Skin epidermis (tissue), 12 donors: ENCODE results near the gene IFITM2.
A peak's percentile ranks its signal among the peaks of the same experiment; 100 is the strongest.

Source experiments
- H3K27ac ChIP-seq, 21 experiments: fragments of 200-600 bp; sonication (generic) in 11 of 21; one replicate each; pipeline ENCODE4 v1.5.0; 2020; ENCODE audit warnings: mild to moderate bottlenecking in 3 of 21, inconsistent platforms in 2 of 21, moderate library complexity in 2 of 21
- H3K4me3 ChIP-seq, 7 experiments: fragments of 200-600 bp; sonication (generic) in 2 of 7; one replicate each; pipeline ENCODE4 v1.5.0; 2020; ENCODE audit warnings: inconsistent platforms in 2 of 7, mild to moderate bottlenecking in 2 of 7, moderate library complexity in 1 of 7

The IFITM2 gene

GRCh38 chr11:304915-305843 lies 2.4 kb upstream of the IFITM2 start:
- Histone ChIP-seq H3K27ac (no peak overlapping the region), H3K4me3 (no peak overlapping the region)

GRCh38 chr11:305844-306211 lies 1.8 kb upstream of the IFITM2 start:
- Histone ChIP-seq H3K4me3 (no peak overlapping the region), H3K27ac (peak overlapping the region in 8 of 21 experiments; percentile 35 to 87 (median 72))

- Histone ChIP-seq H3K4me3 (no peak overlapping the region), H3K27ac (peak overlapping the region in 19 of 21 experiments; percentile 62 to 93 (median 82))
These were observed 808 bp upstream of the IFITM2 start for GRCh38 chr11:306645-307371.

GRCh38 chr11:308740-309665 lies 1.4 kb downstream of the IFITM2 start:
- Histone ChIP-seq H3K4me3 (peak overlapping the region; percentile 25 to 52 (median 38)), H3K27ac (peak overlapping the region in 20 of 21 experiments; percentile 25 to 93 (median 82))

GRCh38 chr11:309979-310572 lies 2.5 kb downstream of the IFITM2 start:
- peak overlapping the region in 20 of 21 experiments; percentile 18 to 93 (median 82) for H3K27ac ChIP-seq
- peak overlapping the region; percentile 20 to 52 (median 38) for H3K4me3 ChIP-seq

- peak overlapping the region in 19 of 21 experiments; percentile 65 to 98 (median 86) for H3K27ac ChIP-seq
- H3K4me3 ChIP-seq = peak overlapping the region in 4 of 7 experiments; percentile 22 to 60 (median 28)
These were observed 3.6 kb downstream of the IFITM2 start for GRCh38 chr11:311013-311748.

GRCh38 chr11:312092-312816 lies 4.6 kb downstream of the IFITM2 start:
- Histone ChIP-seq H3K27ac (peak overlapping the region; percentile 4 to 98 (median 86)), H3K4me3 (peak overlapping the region in 4 of 7 experiments; percentile 3 to 60 (median 28))

GRCh38 chr11:313304-313786 lies 5.7 kb downstream of the IFITM2 start:
- peak overlapping the region; percentile 36 to 60 (median 53) for H3K4me3 ChIP-seq
- peak overlapping the region; percentile 67 to 98 (median 87) for H3K27ac ChIP-seq

- H3K4me3 ChIP-seq = peak within 1 kb of the TSS; percentile 36 to 60 (median 53)
- peak within 1 kb of the TSS; percentile 67 to 98 (median 87) for H3K27ac ChIP-seq
These were observed 6.4 kb downstream of the IFITM2 start, which contains the start of gene IFITM1 for GRCh38 chr11:313787-314553. Gene IFITM1, plus strand, starts transcription at chr11:314040. Its CDS starts 131 bp downstream, at chr11:314171.

GRCh38 chr11:314554-314875 lies 6.9 kb downstream of the IFITM2 start:
- Histone ChIP-seq H3K4me3 (peak overlapping the region; percentile 36 to 60 (median 53)), H3K27ac (peak overlapping the region; percentile 3 to 98 (median 87))

GRCh38 chr11:315051-315481 lies 7.5 kb downstream of the IFITM2 start:
- peak overlapping the region; percentile 36 to 60 (median 53) for H3K4me3 ChIP-seq
- H3K27ac ChIP-seq = peak overlapping the region; percentile 3 to 98 (median 87)

GRCh38 chr11:315516-315994 lies 7.9 kb downstream of the IFITM2 start:
- Histone ChIP-seq H3K4me3 (peak overlapping the region; percentile 36 to 60 (median 53)), H3K27ac (peak overlapping the region; percentile 42 to 98 (median 87))

- peak overlapping the region; percentile 42 to 98 (median 87) for H3K27ac ChIP-seq
- peak overlapping the region; percentile 36 to 60 (median 53) for H3K4me3 ChIP-seq
These were observed 8.6 kb downstream of the IFITM2 start for GRCh38 chr11:316031-316701.

GRCh38 chr11:316891-317301 lies 9.3 kb downstream of the IFITM2 start:
- peak overlapping the region; percentile 36 to 60 (median 53) for H3K4me3 ChIP-seq
- H3K27ac ChIP-seq = peak overlapping the region in 19 of 21 experiments; percentile 36 to 98 (median 89)

- H3K27ac ChIP-seq = peak overlapping the region in 19 of 21 experiments; percentile 31 to 98 (median 78)
- peak overlapping the region in 6 of 7 experiments; percentile 12 to 60 (median 32) for H3K4me3 ChIP-seq
These were observed 10.2 kb downstream of the IFITM2 start for GRCh38 chr11:317668-318404.
